AG04450 (cell line): ENCODE data around the gene MTHFD2L. TPM values are rescaled to one million over a fixed set of nuclear protein-coding genes. Genes with fewer than 3 reads are reported as not detected.

Experiments
- CTCF ChIA-PET: fragments of 300-600, 350-600 bp; formaldehyde crosslinking; extraction: SDS; loops from one replicate; lab custom pipeline; 2022; ENCODE audit warnings: antibody characterized with exemption, inconsistent platforms; lab: Charles Lee
- POLR2A ChIA-PET: fragments of 350-600 bp; formaldehyde crosslinking; extraction: SDS; loops from one replicate; lab custom pipeline; 2021; ENCODE audit warnings: antibody characterized with exemption, inconsistent platforms; lab: Yijun Ruan, JAX
- DNase-seq: peaks from one replicate; pipeline ENCODE4 v3.0.0-alpha.2; 2011; ENCODE audit warnings: low read depth, low spot score
- H3K27ac ChIP-seq: one replicate; pipeline ENCODE4 v1.5.1; 2012; ENCODE audit warnings: low read depth, low read length, control low read depth
- H3K27me3 ChIP-seq: one replicate; pipeline ENCODE4 v1.6.0; 2012; ENCODE audit warnings: low read length; ENCODE audit not compliant: control insufficient read depth, insufficient read depth
- H3K4me3 ChIP-seq: 2 replicates; pipeline ENCODE4 v1.5.1; 2011; ENCODE audit warnings: mild to moderate bottlenecking, low read depth, low read length, control low read depth
- H3K9me3 ChIP-seq: 2 replicates; pipeline ENCODE4 v1.5.1; 2012; ENCODE audit warnings: low read length; ENCODE audit not compliant: control insufficient read depth, insufficient read depth
- CTCF ChIP-seq: IDR thresholded peaks from 2 replicates; pipeline ENCODE4 v1.5.1; 2011; ENCODE audit warnings: low read depth, low read length, control low read depth, inconsistent platforms
- polyA plus RNA-seq: library from polyadenylated mRNA; depleted of rRNA; stranded (reverse); fragments of >200 nt; gene quantifications from 2 replicates; pipeline ENCODE4 v1.2.3, GENCODE V29; 2011

Gene MTHFD2L
- polyA plus RNA-seq, 1 experiment, result 6.2 TPM

GRCh38 chr4:74110670-74111069 is 47.2 kb upstream of the MTHFD2L start:
- ChIA-PET CTCF (interaction anchor here (1.6 to 2.8 kb wide), 2 partner anchors 10 to 24 kb away, joined by 3 to 12 read pairs; no protein-coding TSS in a partner anchor), POLR2A (interaction anchor here (0.7 to 2.9 kb wide), 2 partner anchors 10 to 11 kb away, joined by 3 to 32 read pairs; partner anchors contain the start of gene CXCL2)
- no peak for DNase-seq
- TF ChIP-seq CTCF, result no peak
- H3K27me3 ChIP-seq, result no peaks in the 10 kb centered on the region
- H3K4me3 ChIP-seq, result no peak overlapping the region
- H3K27ac ChIP-seq, result no peak overlapping the region
- no peaks in the 10 kb centered on the region for H3K9me3 ChIP-seq

- POLR2A ChIA-PET, result no interaction called here
- CTCF ChIA-PET, result interaction anchor here (1.6 kb wide), 1 partner anchor 22 kb away, joined by 4 read pairs; no protein-coding TSS in a partner anchor
- no peak for DNase-seq
- Histone ChIP-seq H3K9me3 (no peaks in the 10 kb centered on the region), H3K27ac (no peak overlapping the region), H3K4me3 (no peak overlapping the region), H3K27me3 (no peaks in the 10 kb centered on the region)
- no peak for TF ChIP-seq CTCF
Measured at GRCh38 chr4:74111306-74111975, 46.5 kb upstream of the MTHFD2L start.

- no peak overlapping the region for H3K27ac ChIP-seq
- POLR2A ChIA-PET, result interaction anchor here (1.4 kb wide), 1 partner anchor 13 kb away, joined by 3 read pairs; the partner anchor contains the start of gene CXCL2
- CTCF ChIA-PET, result interaction anchor here (0.6 to 1.6 kb wide), 2 partner anchors 9 to 21 kb away, joined by 3 to 4 read pairs; no protein-coding TSS in a partner anchor
- no peak overlapping the region for H3K4me3 ChIP-seq
- no peaks in the 10 kb centered on the region for H3K27me3 ChIP-seq
- H3K9me3 ChIP-seq, result no peaks in the 10 kb centered on the region
- no peak for DNase-seq
- no peak for TF ChIP-seq CTCF
Measured at GRCh38 chr4:74111990-74112389, 45.9 kb upstream of the MTHFD2L start.

- CTCF ChIA-PET, result interaction anchor here (0.6 to 1.6 kb wide), 2 partner anchors 10 to 21 kb away, joined by 3 to 4 read pairs; no protein-coding TSS in a partner anchor
- H3K27me3 ChIP-seq, result no peaks in the 10 kb centered on the region
- H3K27ac ChIP-seq, result no peak overlapping the region
- no peak overlapping the region for H3K4me3 ChIP-seq
- no peaks in the 10 kb centered on the region for H3K9me3 ChIP-seq
- TF ChIP-seq CTCF, result no peak
- POLR2A ChIA-PET, result interaction anchor here (1.4 kb wide), 1 partner anchor 14 kb away, joined by 3 read pairs; the partner anchor contains the start of gene CXCL2
- no peak for DNase-seq
Measured at GRCh38 chr4:74112399-74113105, 45.4 kb upstream of the MTHFD2L start.
